ENCODE data around the gene RHD. TPM values are rescaled to one million over a fixed set of nuclear protein-coding genes. Genes with fewer than 3 reads are reported as not detected.
"Not testable (repeated sequence)": the region's sequence is repeated elsewhere in the genome, so short reads cannot be mapped to it uniquely, and the experiment has no call there.

Gene RHD
- total and polyA plus RNA-seq, 2 experiments from 2014 or later = 0.33 TPM; not detected in 1

DNA sequence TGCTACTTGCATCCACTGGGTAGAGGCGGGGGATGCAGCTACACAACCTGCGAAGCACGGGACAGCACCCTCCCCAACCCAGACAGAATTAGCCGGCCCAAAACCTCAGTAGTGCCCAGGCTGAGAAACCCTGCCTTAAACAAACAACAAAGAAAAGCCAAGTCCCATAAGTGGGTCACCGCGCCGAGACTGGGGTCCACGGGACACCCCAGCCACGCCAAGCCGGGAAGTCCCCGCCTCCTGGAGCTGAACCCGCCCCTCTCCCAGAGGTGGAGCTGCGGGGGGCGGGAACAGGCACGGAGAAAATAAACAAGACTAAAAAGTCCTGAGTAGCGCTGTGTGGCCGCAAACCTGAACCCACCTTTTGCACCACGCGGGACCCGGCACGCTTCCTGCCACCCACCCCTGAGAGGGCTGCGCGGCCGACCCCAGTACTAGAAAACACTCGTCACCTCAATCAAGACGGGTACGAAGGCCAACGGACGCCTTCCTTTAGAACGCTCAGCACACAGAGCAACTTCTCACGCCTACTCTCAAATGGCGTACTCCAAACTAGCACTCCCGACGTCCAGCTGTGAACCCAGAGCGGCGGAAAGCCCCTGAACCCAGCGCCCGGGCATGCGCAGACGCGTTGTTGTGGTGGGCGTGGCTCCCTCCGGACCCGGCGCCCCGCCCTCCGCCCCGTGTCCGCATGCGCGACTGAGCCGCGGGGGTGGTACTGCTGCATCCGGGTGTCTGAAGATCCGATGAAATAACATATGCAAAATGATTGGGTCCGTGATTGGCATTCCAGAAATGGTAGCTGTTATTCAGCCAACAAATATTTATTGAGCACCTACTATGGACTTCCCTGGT is 4.8 kb upstream of the RHD start:
- H4K20me1 ChIP-seq (ENCODE audit: insufficient read depth); H3K27me3 ChIP-seq (replicated peaks; ENCODE audit: insufficient read depth); H3K9me3 ChIP-seq (ENCODE audit: low read depth); H3K36me3 ChIP-seq (ENCODE audit: low read depth); H3K9me2 ChIP-seq (ENCODE audit: insufficient read depth); H3F3A ChIP-seq (ENCODE audit: insufficient read depth); in situ Hi-C loops (cut with MboI); H3K4me1 ChIP-seq (ENCODE audit: insufficient read depth): not testable (repeated sequence)
- peak; percentile 68 for DNase-seq
- H3K79me2 ChIP-seq (ENCODE audit: insufficient read depth) = peaks cover 26% of the 10 kb centered on the region
- H3K4me2 ChIP-seq (ENCODE audit: unreplicated experiment) = peak overlapping the region; percentile 35
- peak overlapping the region; percentile 79 for H3K9ac ChIP-seq
- peak overlapping the region; percentile 66 for H3K4me3 ChIP-seq
- WGBS, 2 experiments (ENCODE audit: low coverage in 1 of 2, low lambda C conversion rate in 2 of 2, missing lambda C conversion rate in 2 of 2) = 0 to 1% methylated on average over 21 to 28 of the region's 56 CpGs
- peak overlapping the region; percentile 67 for H3K27ac ChIP-seq
- peak overlapping the region; percentile 95 for H2AFZ ChIP-seq

- DNase-seq; H4K20me1 ChIP-seq (ENCODE audit: insufficient read depth); H3K9me3 ChIP-seq (ENCODE audit: low read depth); H3F3A ChIP-seq (ENCODE audit: insufficient read depth); H3K4me1 ChIP-seq (ENCODE audit: insufficient read depth); H3K9me2 ChIP-seq (ENCODE audit: insufficient read depth); H3K27me3 ChIP-seq (replicated peaks; ENCODE audit: insufficient read depth); in situ Hi-C loops (cut with MboI); H3K36me3 ChIP-seq (ENCODE audit: low read depth): not testable (repeated sequence)
- 21 to 37% methylated on average over 9 to 11 of the region's 14 CpGs for WGBS, 2 experiments (ENCODE audit: low coverage in 1 of 2, low lambda C conversion rate in 2 of 2, missing lambda C conversion rate in 2 of 2)
- peak overlapping the region; percentile 67; the same call in 1 of the 2 replicates for H3K27ac ChIP-seq
- H3K9ac ChIP-seq = peak overlapping the region; percentile 79
- H3K4me3 ChIP-seq = peak overlapping the region; percentile 66
- H3K4me2 ChIP-seq (ENCODE audit: unreplicated experiment) = peak overlapping the region; percentile 35
- peak overlapping the region; percentile 95 for H2AFZ ChIP-seq
- H3K79me2 ChIP-seq (ENCODE audit: insufficient read depth) = peaks cover 19% of the 10 kb centered on the region
Measured at GRCh38 chr1:25268143-25268760, 4.1 kb upstream of the RHD start.

GRCh38 chr1:25275648-25276047 is 3.3 kb downstream of the RHD start:
- 73 to 78% methylated on average over 4 of the region's 4 CpGs for WGBS, 2 experiments (ENCODE audit: low coverage in 1 of 2, low lambda C conversion rate in 2 of 2, missing lambda C conversion rate in 2 of 2)

DNA sequence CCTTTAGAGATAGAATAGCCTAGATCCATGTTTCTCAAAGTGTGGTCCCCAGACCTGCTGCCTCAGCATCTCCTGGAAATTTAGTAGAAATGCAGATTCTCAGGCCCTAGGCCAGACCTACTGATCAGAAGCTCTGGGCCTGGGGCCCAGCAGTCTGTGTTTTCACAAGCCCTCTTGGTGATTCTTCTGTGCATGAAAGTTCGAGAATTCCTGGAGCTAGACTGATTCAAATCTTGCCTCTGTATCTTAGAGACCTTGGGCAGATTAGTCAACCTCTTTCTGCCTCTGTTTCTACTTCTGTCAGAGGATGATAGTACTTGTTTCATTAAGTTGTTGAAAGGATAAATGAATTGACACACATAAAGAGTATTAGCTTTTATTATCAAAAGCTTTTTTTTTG is 5.0 kb downstream of the RHD start:
- H3K4me2 ChIP-seq (ENCODE audit: unreplicated experiment) = not testable (repeated sequence)

More at GRCh38 chr1:25275648-25276047, 3.3 kb downstream of the RHD start:
- H2AFZ ChIP-seq; H3K9me2 ChIP-seq (ENCODE audit: insufficient read depth); H3K27me3 ChIP-seq (replicated peaks; ENCODE audit: insufficient read depth); H3K36me3 ChIP-seq (ENCODE audit: low read depth); in situ Hi-C loops (cut with MboI); H3K4me1 ChIP-seq (ENCODE audit: insufficient read depth); H3K4me3 ChIP-seq; H3K27ac ChIP-seq; H3K9me3 ChIP-seq (ENCODE audit: low read depth); H3K79me2 ChIP-seq (ENCODE audit: insufficient read depth); H4K20me1 ChIP-seq (ENCODE audit: insufficient read depth); DNase-seq; H3K9ac ChIP-seq; H3K4me2 ChIP-seq (ENCODE audit: unreplicated experiment); H3F3A ChIP-seq (ENCODE audit: insufficient read depth): not testable (repeated sequence)

DNA sequence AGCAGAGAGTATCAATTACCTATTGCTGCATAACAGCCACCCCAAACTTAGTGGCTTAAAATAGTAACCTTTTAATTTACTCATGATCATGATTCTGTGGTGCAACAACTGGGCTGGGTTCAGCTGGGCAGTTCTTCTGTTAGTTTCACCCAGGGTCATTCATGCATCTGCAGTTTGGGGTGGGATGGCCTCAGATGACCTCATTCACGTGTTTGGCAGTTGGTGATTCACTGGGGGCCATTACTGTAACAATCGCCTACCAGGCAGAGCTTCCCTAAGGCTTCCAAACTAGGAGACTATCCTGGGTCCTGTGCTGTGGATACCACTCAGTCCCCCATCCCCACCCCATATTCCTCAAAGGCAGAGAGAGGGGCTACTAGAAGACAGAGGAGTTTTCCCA is 6.0 kb downstream of the RHD start:
- H3K9me2 ChIP-seq (ENCODE audit: insufficient read depth); DNase-seq; H3K4me1 ChIP-seq (ENCODE audit: insufficient read depth); H3K4me2 ChIP-seq (ENCODE audit: unreplicated experiment); H3K27me3 ChIP-seq (replicated peaks; ENCODE audit: insufficient read depth); H3K4me3 ChIP-seq; H3F3A ChIP-seq (ENCODE audit: insufficient read depth); H3K27ac ChIP-seq; H3K79me2 ChIP-seq (ENCODE audit: insufficient read depth); H4K20me1 ChIP-seq (ENCODE audit: insufficient read depth); H2AFZ ChIP-seq; H3K9me3 ChIP-seq (ENCODE audit: low read depth); H3K36me3 ChIP-seq (ENCODE audit: low read depth); H3K9ac ChIP-seq; in situ Hi-C loops (cut with MboI): not testable (repeated sequence)
- WGBS, 2 experiments (ENCODE audit: low coverage in 1 of 2, low lambda C conversion rate in 2 of 2, missing lambda C conversion rate in 2 of 2) = 76 to 90% methylated on average over 2 of the region's 2 CpGs

More for the DNA sequence above, 5.0 kb downstream of the RHD start:
- H3K27ac ChIP-seq; H3K27me3 ChIP-seq (replicated peaks; ENCODE audit: insufficient read depth); H3K4me1 ChIP-seq (ENCODE audit: insufficient read depth); H3K4me3 ChIP-seq; H3K9me3 ChIP-seq (ENCODE audit: low read depth); H3K9ac ChIP-seq; H2AFZ ChIP-seq; H3K36me3 ChIP-seq (ENCODE audit: low read depth); H4K20me1 ChIP-seq (ENCODE audit: insufficient read depth); H3K9me2 ChIP-seq (ENCODE audit: insufficient read depth); DNase-seq; in situ Hi-C loops (cut with MboI); H3K79me2 ChIP-seq (ENCODE audit: insufficient read depth); H3F3A ChIP-seq (ENCODE audit: insufficient read depth): not testable (repeated sequence)
- 80 to 100% methylated on average over 1 of the region's 1 CpG for WGBS, 2 experiments (ENCODE audit: low coverage in 1 of 2, low lambda C conversion rate in 2 of 2, missing lambda C conversion rate in 2 of 2)

GRCh38 chr1:25278790-25279189 is 6.5 kb downstream of the RHD start:
- WGBS, 2 experiments (ENCODE audit: low coverage in 1 of 2, low lambda C conversion rate in 2 of 2, missing lambda C conversion rate in 2 of 2) = 100% methylated on average over 1 to 4 of the region's 8 CpGs
- H4K20me1 ChIP-seq (ENCODE audit: insufficient read depth) = not testable (repeated sequence)

GRCh38 chr1:25279693-25280111 is 7.4 kb downstream of the RHD start:
- H2AFZ ChIP-seq; H3K4me2 ChIP-seq (ENCODE audit: unreplicated experiment); H3K27me3 ChIP-seq (replicated peaks; ENCODE audit: insufficient read depth); H3K36me3 ChIP-seq (ENCODE audit: low read depth); in situ Hi-C loops (cut with MboI); H4K20me1 ChIP-seq (ENCODE audit: insufficient read depth); H3K4me1 ChIP-seq (ENCODE audit: insufficient read depth); H3F3A ChIP-seq (ENCODE audit: insufficient read depth); H3K9me2 ChIP-seq (ENCODE audit: insufficient read depth); H3K9me3 ChIP-seq (ENCODE audit: low read depth); H3K4me3 ChIP-seq; H3K79me2 ChIP-seq (ENCODE audit: insufficient read depth); H3K27ac ChIP-seq; DNase-seq; H3K9ac ChIP-seq: not testable (repeated sequence)
- 97% methylated on average over 4 of the region's 5 CpGs; no CpG with 5 or more reads in 1 of the 2 experiments for WGBS, 2 experiments (ENCODE audit: low coverage in 1 of 2, low lambda C conversion rate in 2 of 2, missing lambda C conversion rate in 2 of 2)

More at GRCh38 chr1:25278790-25279189, 6.5 kb downstream of the RHD start:
- H3K27me3 ChIP-seq (replicated peaks; ENCODE audit: insufficient read depth); H3K4me2 ChIP-seq (ENCODE audit: unreplicated experiment); H3K9ac ChIP-seq; in situ Hi-C loops (cut with MboI); H2AFZ ChIP-seq; H3K4me1 ChIP-seq (ENCODE audit: insufficient read depth); H3K9me3 ChIP-seq (ENCODE audit: low read depth); DNase-seq; H3K27ac ChIP-seq; H3F3A ChIP-seq (ENCODE audit: insufficient read depth); H3K9me2 ChIP-seq (ENCODE audit: insufficient read depth); H3K4me3 ChIP-seq; H3K79me2 ChIP-seq (ENCODE audit: insufficient read depth); H3K36me3 ChIP-seq (ENCODE audit: low read depth): not testable (repeated sequence)
